Stimulated activated naive B cell treated with anti-CD40 and anti-IgM and Interleukin-4, amounts not matched to agents 10 μg/mL and 1 μg/mL and 100 μg/mL, for 72 hours (primary cell): ENCODE measurements around the gene FAM110C.
"Not testable (repeated sequence)": the region's sequence is repeated elsewhere in the genome, so short reads cannot be mapped to it uniquely, and the experiment has no call there.

Experiments
- ATAC-seq, 2 donors: fragments of 150-1000 bp; cut with Tn5 transposase; replicated peaks; 2 replicates each; pipeline ENCODE4 v1.10.0; 2021; ENCODE audit warnings: moderate library complexity in 1 of 2
- DNase-seq: peaks from one replicate; pipeline ENCODE4 v3.0.0; 2021
- H3K27ac Mint-ChIP-seq: one replicate; pipeline ENCODE4 v1.8.0; 2022; ENCODE audit warnings: mild to moderate bottlenecking, mixed read lengths
- H3K27me3 Mint-ChIP-seq, 2 donors: one replicate each; pipeline ENCODE4 v1.8.0; 2022; ENCODE audit warnings: mixed read lengths in 2 of 2
- H3K36me3 Mint-ChIP-seq, 2 donors: one replicate each; pipeline ENCODE4 v1.8.0; 2022; ENCODE audit warnings: mixed read lengths in 2 of 2, mild to moderate bottlenecking in 1 of 2
- H3K4me1 Mint-ChIP-seq, 2 donors: one replicate each; pipeline ENCODE4 v1.8.0; 2022; ENCODE audit warnings: mixed read lengths in 2 of 2, mild to moderate bottlenecking in 1 of 2
- H3K4me3 Mint-ChIP-seq, 2 donors: one replicate each; pipeline ENCODE4 v1.8.0; 2022; ENCODE audit warnings: mild to moderate bottlenecking in 2 of 2, mixed read lengths in 2 of 2, moderate library complexity in 1 of 2
- H3K9me3 Mint-ChIP-seq, 2 donors: one replicate each; pipeline ENCODE4 v1.8.0; 2022; ENCODE audit warnings: mixed read lengths in 2 of 2, mild to moderate bottlenecking in 1 of 2

FAM110C gene

DNA sequence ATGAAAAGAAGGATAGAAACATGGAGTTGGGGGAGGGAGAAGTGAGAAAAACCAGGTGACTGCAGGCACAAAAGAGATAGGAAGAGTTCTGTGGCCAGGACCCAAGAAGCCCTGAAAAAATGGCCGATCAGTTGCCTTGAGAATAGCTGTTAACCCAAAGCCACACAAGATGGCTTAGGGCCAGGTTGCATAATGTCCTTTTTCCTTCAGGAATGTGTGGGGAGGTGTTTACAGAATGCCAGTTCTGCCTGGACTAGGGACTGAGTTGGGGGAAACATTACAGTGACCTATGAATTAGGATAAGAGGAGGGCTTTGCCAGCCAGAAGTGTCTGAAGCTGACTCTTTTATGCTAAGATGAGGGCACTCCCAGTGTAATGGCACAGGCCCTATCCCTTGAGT is 17.1 kb downstream of the FAM110C start:
- Mint-ChIP-seq H3K4me3 (no peak overlapping the region), H3K27ac (no peak overlapping the region), H3K9me3 (peaks cover 0 to 4% of the 10 kb centered on the region in 2 donors), H3K36me3 (no peaks in the 10 kb centered on the region), H3K27me3 (peaks cover 16 to 17% of the 10 kb centered on the region in 2 donors), H3K4me1 (peaks cover 18 to 32% of the 10 kb centered on the region in 2 donors)
- no peak for ATAC-seq
- no peak for DNase-seq

- H3K4me3 Mint-ChIP-seq = no peak overlapping the region
- H3K9me3 Mint-ChIP-seq = peaks cover 0 to 4% of the 10 kb centered on the region in 2 donors
- ATAC-seq (peak in 1 of 2 donors; percentile 34), DNase-seq (no peak)
- peaks cover 16 to 17% of the 10 kb centered on the region in 2 donors for H3K27me3 Mint-ChIP-seq
- no peak overlapping the region for H3K27ac Mint-ChIP-seq
- no peaks in the 10 kb centered on the region for H3K36me3 Mint-ChIP-seq
- peaks cover 17 to 32% of the 10 kb centered on the region in 2 donors for H3K4me1 Mint-ChIP-seq
Measured at GRCh38 chr2:28406-28975, 17.8 kb downstream of the FAM110C start.

GRCh38 chr2:26891-27290 is 19.4 kb downstream of the FAM110C start:
- DNase-seq = no peak
- ATAC-seq = peak in 1 of 2 donors; percentile 41
- Mint-ChIP-seq H3K36me3 (no peaks in the 10 kb centered on the region), H3K4me1 (peaks cover 19 to 29% of the 10 kb centered on the region in 2 donors), H3K27me3 (peaks cover 16 to 17% of the 10 kb centered on the region in 2 donors), H3K27ac (no peak overlapping the region), H3K4me3 (no peak overlapping the region), H3K9me3 (peaks cover 3 to 4% of the 10 kb centered on the region in 2 donors)

GRCh38 chr2:25543-25942 is 20.8 kb downstream of the FAM110C start:
- peaks cover 3 to 4% of the 10 kb centered on the region in 2 donors for H3K9me3 Mint-ChIP-seq
- H3K27me3 Mint-ChIP-seq = peaks cover 16 to 17% of the 10 kb centered on the region in 2 donors
- DNase-seq (no peak), ATAC-seq (no peak)
- H3K36me3 Mint-ChIP-seq = no peaks in the 10 kb centered on the region
- peaks cover 21 to 29% of the 10 kb centered on the region in 2 donors for H3K4me1 Mint-ChIP-seq
- H3K27ac Mint-ChIP-seq = no peak overlapping the region
- no peak overlapping the region for H3K4me3 Mint-ChIP-seq

DNA sequence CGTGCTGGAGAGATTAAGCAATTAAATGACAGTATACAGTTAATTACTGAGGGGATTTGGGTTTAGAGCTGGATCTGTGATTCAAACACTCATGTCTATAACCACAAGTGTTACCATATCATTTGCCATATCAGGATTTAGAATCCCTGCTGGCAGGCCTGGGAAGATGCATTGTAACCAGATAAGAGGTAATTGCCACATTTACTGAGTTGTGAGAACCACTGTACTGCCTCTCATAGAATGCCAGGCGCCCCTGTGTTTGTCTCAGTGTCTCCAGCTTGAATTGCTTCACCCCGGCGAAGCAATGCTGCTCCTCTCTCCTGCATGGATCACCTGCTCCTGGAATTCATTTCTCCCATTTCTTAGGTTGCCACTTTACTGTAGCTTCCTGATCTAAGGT is 21.7 kb downstream of the FAM110C start:
- H3K4me3 Mint-ChIP-seq, H3K9me3 Mint-ChIP-seq: not testable (repeated sequence)
- H3K4me1 Mint-ChIP-seq = peaks cover 21 to 29% of the 10 kb centered on the region in 2 donors

GRCh38 chr2:24107-24506 is 22.2 kb downstream of the FAM110C start:
- peaks cover 3% of the 10 kb centered on the region in 2 donors for H3K9me3 Mint-ChIP-seq

More for the DNA sequence above, 21.7 kb downstream of the FAM110C start:
- ATAC-seq, H3K27ac Mint-ChIP-seq, H3K36me3 Mint-ChIP-seq, DNase-seq: not testable (repeated sequence)
- peaks cover 16 to 17% of the 10 kb centered on the region in 2 donors for H3K27me3 Mint-ChIP-seq

DNA sequence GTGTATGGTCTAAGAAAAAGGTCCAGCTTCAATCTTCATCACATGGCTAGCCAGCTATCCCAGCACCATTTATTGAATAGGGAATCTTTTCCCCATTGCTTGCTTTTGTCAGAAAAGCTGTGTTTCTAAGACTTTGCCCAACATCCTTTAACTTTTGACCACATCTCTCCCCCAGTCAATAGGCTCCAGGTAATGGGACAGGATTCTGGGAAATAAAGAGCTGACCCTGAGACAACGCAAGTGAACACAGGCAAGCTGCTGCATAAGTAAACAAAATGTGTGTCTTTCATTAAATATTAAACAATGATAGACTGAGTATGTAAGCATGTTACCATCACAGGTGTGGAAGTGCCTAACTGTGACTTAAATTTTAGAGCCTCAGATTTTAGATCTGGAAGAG is 23.0 kb downstream of the FAM110C start:
- no peak overlapping the region for H3K27ac Mint-ChIP-seq
- peaks cover 0 to 3% of the 10 kb centered on the region in 2 donors for H3K9me3 Mint-ChIP-seq
- peaks cover 15 to 24% of the 10 kb centered on the region in 2 donors for H3K4me1 Mint-ChIP-seq
- no peak overlapping the region for H3K4me3 Mint-ChIP-seq
- no peak for ATAC-seq
- no peak for DNase-seq
- no peaks in the 10 kb centered on the region for H3K36me3 Mint-ChIP-seq
- peaks cover 8 to 12% of the 10 kb centered on the region in 2 donors for H3K27me3 Mint-ChIP-seq

More at GRCh38 chr2:24107-24506, 22.2 kb downstream of the FAM110C start:
- ATAC-seq = no peak
- no peak overlapping the region for H3K4me3 Mint-ChIP-seq
- H3K27me3 Mint-ChIP-seq = peaks cover 15 to 16% of the 10 kb centered on the region in 2 donors
- no peaks in the 10 kb centered on the region for H3K36me3 Mint-ChIP-seq
- peaks cover 21 to 29% of the 10 kb centered on the region in 2 donors for H3K4me1 Mint-ChIP-seq
- no peak overlapping the region for H3K27ac Mint-ChIP-seq
- DNase-seq = no peak

- not testable (repeated sequence) for DNase-seq, ATAC-seq, H3K27me3 Mint-ChIP-seq
Measured at GRCh38 chr2:22244-22643, 24.1 kb downstream of the FAM110C start.

DNA sequence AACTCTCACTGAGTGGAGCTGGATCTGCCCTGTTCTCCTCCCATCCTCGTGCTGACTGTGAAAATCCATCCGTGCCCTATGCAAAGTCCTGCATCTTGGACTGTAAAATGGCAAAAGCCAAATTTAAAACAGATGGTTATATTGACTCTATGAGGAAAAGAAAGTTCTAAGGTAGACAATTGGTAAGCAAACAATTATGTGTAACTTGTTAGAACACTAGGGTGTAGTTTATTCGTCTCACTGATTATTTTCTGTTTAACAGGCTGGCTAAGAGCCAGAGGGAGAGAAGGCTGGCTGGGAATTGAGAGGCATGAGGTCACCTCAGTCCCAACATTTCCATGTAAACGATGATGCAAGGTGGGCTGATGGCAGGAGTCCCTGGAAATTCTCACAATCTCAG is 26.0 kb downstream of the FAM110C start:
- not testable (repeated sequence) for DNase-seq, H3K4me1 Mint-ChIP-seq, H3K27ac Mint-ChIP-seq, H3K9me3 Mint-ChIP-seq, ATAC-seq, H3K36me3 Mint-ChIP-seq, H3K4me3 Mint-ChIP-seq, H3K27me3 Mint-ChIP-seq

More at GRCh38 chr2:22244-22643, 24.1 kb downstream of the FAM110C start:
- not testable (repeated sequence) for H3K27ac Mint-ChIP-seq, H3K36me3 Mint-ChIP-seq, H3K9me3 Mint-ChIP-seq, H3K4me3 Mint-ChIP-seq
- H3K4me1 Mint-ChIP-seq = peaks cover 11 to 16% of the 10 kb centered on the region in 2 donors

DNA sequence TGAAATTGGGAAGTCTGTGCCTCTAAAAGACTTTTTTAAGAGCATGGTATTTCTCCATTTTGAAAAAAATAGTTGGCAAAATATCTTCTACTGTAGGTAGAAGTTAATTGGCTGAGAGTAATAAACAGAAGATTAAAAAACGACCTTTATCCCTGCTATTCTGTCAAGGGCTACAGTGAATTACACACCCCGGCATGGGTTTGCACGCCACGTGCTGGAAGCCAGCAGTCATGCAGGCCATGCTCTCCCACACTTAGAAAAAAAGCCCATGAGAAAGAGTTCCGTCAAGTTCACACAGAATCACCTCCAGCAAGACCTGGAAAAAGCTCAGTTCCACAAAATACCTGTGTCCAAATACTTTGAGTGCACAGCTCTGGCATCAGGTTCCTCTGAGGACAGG is 26.8 kb downstream of the FAM110C start:
- peaks cover 8% of the 10 kb centered on the region in 2 donors for H3K4me1 Mint-ChIP-seq
- H3K27ac Mint-ChIP-seq = no peak overlapping the region
- no peak for ATAC-seq
- no peak for DNase-seq
- peaks cover 5 to 9% of the 10 kb centered on the region in 2 donors for H3K27me3 Mint-ChIP-seq
- H3K4me3 Mint-ChIP-seq = no peak overlapping the region
- no peaks in the 10 kb centered on the region for H3K36me3 Mint-ChIP-seq
- H3K9me3 Mint-ChIP-seq = peaks cover 0 to 3% of the 10 kb centered on the region in 2 donors

GRCh38 chr2:18402-19271 is 27.7 kb downstream of the FAM110C start:
- ATAC-seq = no peak
- Mint-ChIP-seq H3K4me1 (peaks cover 0 to 4% of the 10 kb centered on the region in 2 donors), H3K9me3 (peaks cover 0 to 3% of the 10 kb centered on the region in 2 donors), H3K27ac (no peak overlapping the region), H3K4me3 (no peak overlapping the region), H3K27me3 (peaks cover 5 to 17% of the 10 kb centered on the region in 2 donors), H3K36me3 (no peaks in the 10 kb centered on the region)
- no peak for DNase-seq

DNA sequence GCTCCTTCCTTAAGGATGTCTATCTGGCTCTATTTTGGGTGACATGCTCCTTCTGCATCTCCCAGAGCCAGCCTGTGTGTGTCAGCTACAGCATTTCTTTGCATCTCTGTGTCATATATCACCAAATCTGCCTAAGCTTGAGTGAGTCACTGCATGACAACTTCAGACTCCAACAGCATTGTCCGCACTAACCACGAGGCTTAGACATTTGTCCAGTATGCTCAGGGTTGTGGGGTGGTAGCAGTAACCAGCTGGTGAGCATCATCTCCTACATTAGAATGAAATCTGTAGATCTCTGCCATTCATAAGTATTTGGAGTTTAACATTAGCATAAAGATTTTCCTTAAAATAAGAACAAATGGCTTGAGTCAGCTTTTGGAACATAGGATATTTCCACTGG is 30.4 kb downstream of the FAM110C start:
- not testable (repeated sequence) for H3K9me3 Mint-ChIP-seq, DNase-seq, H3K4me3 Mint-ChIP-seq, H3K27ac Mint-ChIP-seq, H3K36me3 Mint-ChIP-seq, ATAC-seq, H3K4me1 Mint-ChIP-seq
- peaks cover 5 to 18% of the 10 kb centered on the region in 2 donors for H3K27me3 Mint-ChIP-seq

DNA sequence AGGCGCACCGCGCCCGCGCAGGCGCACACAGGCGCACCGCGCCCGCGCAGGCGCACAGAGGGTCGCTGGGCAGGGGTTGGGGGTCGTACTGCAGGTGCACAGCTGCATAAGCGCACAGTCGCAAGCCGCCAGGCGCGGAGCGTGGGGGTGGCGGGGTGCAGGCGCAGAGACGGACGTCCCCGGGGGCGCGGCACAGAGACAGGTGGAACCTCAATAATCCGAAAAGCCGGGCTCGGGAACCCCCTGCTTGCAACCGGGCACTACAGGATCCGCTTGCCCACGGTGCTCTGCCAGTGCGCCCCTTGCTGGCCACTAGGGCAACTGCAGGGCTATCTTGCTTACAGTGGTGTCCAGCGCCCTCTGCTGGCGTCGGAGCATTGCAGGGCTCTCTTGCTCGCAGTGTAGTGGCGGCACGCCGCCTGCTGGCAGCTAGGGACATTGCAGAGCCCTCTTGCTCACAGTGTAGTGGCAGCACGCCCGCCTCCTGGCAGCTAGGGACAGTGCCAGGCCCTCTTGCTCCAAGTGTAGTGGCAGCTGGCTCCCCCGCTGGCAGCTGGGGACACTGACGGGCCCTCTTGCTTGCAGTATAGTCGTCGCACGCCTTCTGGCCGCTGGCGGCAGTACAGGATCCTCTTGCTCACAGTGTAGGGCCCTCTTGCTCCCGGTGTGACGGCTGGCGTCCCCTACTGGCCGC is 34.9 kb downstream of the FAM110C start:
- no peaks in the 10 kb centered on the region for H3K36me3 Mint-ChIP-seq
- H3K27me3 Mint-ChIP-seq = peaks cover 5 to 18% of the 10 kb centered on the region in 2 donors
- no peak overlapping the region for H3K4me3 Mint-ChIP-seq
- H3K27ac Mint-ChIP-seq = no peak overlapping the region
- ATAC-seq (peak; percentile 33 to 34), DNase-seq (peak; percentile 47)
- peaks cover 0 to 4% of the 10 kb centered on the region in 2 donors for H3K9me3 Mint-ChIP-seq
- H3K4me1 Mint-ChIP-seq = no peaks in the 10 kb centered on the region

GRCh38 chr2:10222-10875 is 36.0 kb downstream of the FAM110C start:
- ATAC-seq = no peak
- Mint-ChIP-seq H3K4me3 (no peak overlapping the region), H3K36me3 (no peaks in the 10 kb centered on the region), H3K27ac (no peak overlapping the region), H3K9me3 (peaks cover 0 to 4% of the 10 kb centered on the region in 2 donors), H3K4me1 (no peaks in the 10 kb centered on the region), H3K27me3 (peaks cover 0 to 12% of the 10 kb centered on the region in 2 donors)
- DNase-seq = no peak
